Hepatic stellate cell (primary cell): Measurements from ENCODE around the gene RNU6-8.

ENCODE experiments used
- DNase-seq: peaks from one replicate; pipeline ENCODE4 v3.0.0; 2011; ENCODE audit warnings: low spot score

RNU6-8 gene

DNA sequence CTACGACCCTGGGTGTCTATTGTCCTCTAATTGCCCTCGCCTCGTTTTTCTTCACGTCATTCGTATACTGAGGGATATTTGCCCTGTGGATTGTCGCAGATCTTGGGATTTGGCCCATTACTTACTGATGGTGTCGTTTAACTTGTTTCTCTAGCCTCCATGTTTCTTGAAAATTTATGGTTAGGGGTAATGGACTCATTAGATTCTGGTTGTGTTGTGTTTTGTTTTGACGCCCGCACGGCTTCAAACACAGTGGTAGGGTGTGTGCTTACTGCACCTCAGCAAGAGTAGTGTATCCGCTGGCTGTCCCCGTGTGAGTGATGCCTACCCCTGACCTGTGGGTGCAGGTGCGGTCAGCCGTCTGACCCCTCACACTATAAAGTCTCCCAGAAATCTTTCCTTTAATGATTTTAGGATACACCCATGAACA, 874 bp upstream of the RNU6-8 start:
- no peak for DNase-seq

- no peak for DNase-seq
These were observed 525 bp downstream of the RNU6-8 start for GRCh38 chr14:32202491-32202997.

DNA sequence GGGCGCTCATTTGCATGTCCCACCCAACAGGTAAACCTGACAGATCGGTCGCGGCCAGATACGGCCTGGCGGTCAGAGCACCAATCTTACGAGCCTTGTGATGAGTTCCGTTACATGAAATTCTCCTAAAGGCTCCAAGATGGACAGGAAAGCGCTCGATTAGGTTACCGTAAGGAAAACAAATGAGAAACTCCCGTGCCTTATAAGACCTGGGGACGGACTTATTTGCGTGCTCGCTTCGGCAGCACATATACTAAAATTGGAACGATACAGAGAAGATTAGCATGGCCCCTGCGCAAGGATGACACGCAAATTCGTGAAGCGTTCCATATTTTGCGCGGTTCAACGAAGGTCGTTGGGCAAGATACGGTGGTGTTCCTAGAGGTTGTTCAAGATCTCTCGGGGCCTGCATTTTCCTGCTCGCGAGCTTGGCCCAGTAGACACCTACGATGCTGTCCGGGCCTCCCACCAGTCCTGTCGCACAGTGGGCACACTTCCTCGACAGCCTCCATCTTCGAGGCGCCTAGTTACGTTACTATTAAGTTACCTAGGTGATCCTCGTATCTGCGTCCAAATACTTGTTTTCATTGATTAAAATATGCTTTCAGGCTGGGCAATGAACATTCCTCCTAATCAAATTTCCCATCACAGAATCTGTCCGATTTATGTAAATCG, 1.1 kb downstream of the RNU6-8 start, which contains the start of gene RNU6-7:
RNU6-7 (plus strand) TSS at position 230 of the 675 bp plus-strand sequence.
- no peak for DNase-seq

DNA sequence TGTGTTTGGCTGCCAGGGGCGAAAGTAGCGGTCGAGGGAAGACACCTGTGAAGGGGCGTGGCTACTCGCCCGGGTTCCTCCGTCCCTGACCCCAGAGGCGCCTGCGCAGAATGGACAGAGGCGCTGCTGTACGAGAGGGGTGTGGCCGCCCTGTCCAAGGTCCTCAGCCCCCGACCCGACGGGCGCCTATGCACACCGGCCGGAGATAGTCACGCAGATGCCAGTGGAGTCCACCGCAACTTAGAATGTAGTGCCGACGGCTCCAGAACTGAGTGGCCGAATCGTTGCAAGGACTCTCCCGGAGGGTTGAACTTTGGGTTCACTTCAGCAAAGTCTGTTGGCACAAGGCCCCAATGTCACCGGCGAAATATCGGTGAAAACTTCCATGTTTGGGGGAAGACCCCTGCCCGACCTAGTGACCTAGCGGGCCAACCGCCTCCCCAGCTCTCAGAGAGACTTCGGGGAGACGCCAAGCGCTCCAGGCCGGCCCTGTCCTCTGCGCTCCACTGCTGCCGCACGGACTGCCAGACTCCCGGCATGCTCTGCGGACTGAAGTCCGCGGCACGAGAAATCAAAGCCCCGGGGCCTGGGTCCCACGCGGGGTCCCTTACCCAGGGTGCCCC, 1.8 kb downstream of the RNU6-8 start:
- DNase-seq: peak; percentile 34

GRCh38 chr14:32200368-32201192, 2.5 kb downstream of the RNU6-8 start:
- no peak for DNase-seq

GRCh38 chr14:32197919-32198318, 5.2 kb downstream of the RNU6-8 start:
- no peak for DNase-seq

- DNase-seq: no peak
These were observed 7.4 kb downstream of the RNU6-8 start for GRCh38 chr14:32195636-32196035.

- DNase-seq: no peak
These were observed 9.5 kb downstream of the RNU6-8 start for GRCh38 chr14:32193532-32193931.

DNA sequence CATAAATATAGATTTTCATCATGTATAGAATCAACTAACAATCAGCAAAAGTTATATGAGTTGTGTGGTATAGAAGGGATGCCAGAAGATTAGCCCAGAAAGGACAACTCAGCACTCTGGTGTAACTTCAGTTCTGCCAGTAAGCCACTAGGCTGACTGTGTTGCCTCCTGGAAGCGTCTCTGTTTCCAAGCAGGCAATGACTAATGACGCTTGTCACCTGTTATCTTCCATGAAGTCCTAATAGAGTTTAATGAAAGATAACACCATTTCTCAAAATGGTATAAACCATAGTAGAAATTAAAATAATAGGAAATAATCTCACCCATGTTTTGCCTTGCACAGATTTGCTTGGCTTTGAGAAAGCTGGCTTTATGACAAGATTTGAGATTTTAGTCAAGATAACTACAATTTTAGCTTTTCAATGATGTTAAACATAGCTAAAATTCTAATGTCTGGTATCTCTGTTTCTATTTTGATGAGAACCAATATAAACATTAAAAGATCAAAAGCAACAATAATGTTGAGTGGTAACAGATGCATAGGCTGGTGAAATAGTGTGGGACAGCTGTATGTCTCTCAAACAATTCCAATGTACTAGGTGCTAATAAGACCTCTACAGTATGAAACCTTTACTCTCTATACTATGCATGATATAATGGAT, 10.2 kb downstream of the RNU6-8 start:
- no peak for DNase-seq

GRCh38 chr14:32190673-32191072, 12.4 kb downstream of the RNU6-8 start:
- no peak for DNase-seq

DNA sequence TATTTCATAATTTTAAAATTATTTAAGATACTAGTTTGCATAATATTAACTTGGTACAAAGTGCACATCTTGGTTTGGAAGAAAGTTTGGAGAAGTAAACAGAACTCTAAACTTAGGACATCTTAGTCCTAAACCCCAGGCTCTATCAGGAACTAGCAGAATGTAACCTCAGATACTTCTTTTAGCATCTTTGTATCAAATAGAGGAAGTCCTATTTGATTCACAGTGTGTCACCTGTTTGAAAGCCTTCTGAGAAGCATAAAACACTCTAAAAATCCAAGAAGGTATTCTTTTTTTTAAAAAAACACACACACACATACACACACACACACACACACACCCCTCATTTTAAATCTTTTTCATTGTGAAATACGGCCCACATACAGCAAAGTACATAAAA, 13.3 kb downstream of the RNU6-8 start:
- no peak for DNase-seq

DNA sequence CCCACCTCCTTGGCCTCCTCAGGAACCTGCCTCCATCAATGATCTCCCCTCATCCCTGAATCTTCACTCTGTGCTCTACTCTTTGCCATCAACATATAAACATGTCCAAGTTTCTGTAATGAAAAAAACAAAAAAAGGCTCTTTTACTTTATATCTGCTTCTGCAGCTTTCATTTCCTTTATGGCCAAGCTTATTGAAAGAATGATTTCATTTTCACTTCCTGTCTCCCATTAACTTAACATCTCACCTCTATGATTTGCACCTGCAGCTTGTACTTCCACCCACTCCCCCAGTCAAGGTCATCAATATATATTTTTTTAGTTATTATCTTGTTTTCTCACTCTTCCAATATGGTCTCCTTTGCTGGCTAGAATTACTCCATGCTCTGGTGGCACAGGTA, 16.8 kb downstream of the RNU6-8 start:
- no peak for DNase-seq

DNA sequence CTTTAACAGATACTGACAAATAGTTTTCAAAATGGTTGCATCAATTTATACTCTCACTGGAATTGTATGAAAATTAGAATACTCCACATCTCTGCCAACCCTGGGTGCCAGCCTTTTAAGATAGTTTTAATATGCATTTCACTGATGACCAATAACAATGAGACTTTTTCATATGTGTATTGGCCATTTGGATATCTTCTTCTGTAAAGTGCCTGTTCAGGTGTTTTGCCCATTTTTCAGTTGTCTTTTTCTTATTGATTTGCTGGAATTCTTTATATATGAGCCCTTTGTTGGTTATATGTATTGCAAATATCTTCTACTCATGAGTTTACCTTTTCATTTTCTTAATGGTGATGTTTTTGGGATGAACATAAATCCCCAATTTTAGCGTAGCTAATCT, 18.0 kb downstream of the RNU6-8 start:
- DNase-seq: no peak

GRCh38 chr14:32183151-32184058, 19.7 kb downstream of the RNU6-8 start:
- DNase-seq: no peak

GRCh38 chr14:32171469-32171868, 31.6 kb downstream of the RNU6-8 start:
- DNase-seq: no peak

DNA sequence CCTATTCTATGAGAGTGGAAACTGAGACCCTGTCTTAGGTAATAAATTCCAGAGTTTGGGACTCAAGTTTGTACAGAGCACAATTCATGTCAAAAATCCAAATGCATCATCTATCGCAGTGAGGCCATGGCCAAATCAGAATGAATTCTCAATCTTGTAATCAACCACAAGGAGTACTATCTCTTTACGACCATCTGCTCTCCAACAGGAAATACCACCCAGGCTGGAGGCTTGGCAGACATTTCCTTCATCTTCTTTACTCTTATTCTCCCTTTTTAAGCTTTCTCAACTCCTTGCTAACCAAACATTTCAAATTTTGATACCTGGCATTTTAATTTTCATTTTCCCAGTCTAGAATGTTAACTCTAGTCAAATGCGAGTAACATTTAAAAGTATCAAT, 33.9 kb downstream of the RNU6-8 start:
- no peak for DNase-seq

GRCh38 chr14:32167907-32168306, 35.2 kb downstream of the RNU6-8 start:
- no peak for DNase-seq

DNA sequence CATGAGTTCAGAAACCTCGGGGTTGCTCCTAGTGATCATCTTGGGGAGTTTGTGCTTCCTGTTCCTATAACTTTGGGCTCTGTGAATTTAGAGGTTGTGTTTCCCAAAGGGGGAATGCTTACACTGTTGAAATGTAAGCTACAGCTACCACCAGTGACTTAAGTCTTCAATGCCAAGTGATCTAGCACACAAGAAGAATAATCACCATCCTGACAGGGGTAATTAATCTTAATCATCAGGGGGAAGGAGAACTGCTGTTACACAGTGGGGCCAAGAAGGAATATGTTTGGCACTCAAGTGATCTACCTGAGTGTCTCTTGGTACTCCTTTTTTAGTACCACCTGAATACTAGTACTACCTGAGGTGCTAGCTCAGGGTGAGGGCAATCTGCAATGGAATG, 36.1 kb downstream of the RNU6-8 start:
- no peak for DNase-seq

- DNase-seq: no peak
These were observed 37.0 kb downstream of the RNU6-8 start for GRCh38 chr14:32166029-32166428.
